Measurements from ENCODE around the gene OTOGL.
A peak's percentile ranks its signal among the peaks of the same experiment; 100 is the strongest.

OTOGL gene

DNA sequence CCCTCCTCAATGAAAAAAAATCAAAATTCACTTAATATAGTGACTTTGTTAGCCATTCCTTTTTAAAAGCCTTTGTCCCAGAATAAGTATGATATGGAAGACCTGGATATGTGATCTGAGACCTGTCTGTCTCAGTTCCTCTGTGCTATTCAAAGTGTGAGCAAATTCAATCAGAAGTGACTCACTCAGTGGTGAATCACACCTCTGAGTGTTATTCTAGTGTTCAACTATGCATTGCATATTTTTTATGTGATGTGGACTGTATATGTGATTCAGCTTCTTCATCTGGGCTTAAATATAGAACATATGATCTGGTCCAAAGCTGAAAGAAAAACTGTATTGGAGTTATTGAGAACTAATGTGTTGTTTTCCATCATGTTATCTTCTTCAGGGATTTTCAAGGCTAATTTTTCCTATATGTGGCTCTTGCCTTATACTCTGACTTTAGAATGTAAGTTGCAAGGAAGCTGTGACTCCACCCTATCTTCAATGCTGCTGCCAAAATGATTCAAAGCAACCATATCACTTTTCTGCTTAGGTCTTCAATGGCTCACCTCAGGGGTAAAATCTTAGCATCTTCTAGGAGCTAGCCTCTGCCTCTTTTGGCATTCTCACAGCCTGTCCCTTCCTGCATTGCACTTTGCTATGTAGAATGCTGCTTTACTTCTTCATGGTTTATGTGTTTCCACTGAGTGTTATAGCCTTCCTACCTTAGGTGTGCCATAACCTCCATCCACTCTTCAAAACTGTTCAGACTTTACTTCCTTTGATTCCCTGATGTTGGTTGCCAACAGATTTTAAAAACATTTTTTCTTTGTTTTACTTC lies 169.8 kb downstream of the OTOGL start:
- H3K4me2 ChIP-seq (ENCODE audit: low read length) = no peak overlapping the region
- H3K36me3 ChIP-seq (ENCODE audit: control insufficient read depth, low read length) = no peaks in the 10 kb centered on the region
- no peaks in the 10 kb centered on the region for H3K9me3 ChIP-seq (ENCODE audit: control insufficient read depth, insufficient read depth, low read length)
- H3K4me3 ChIP-seq (ENCODE audit: low read length) = no peak overlapping the region
- peaks cover 3% of the 10 kb centered on the region; the same call in 1 of the 2 replicates for H3K27me3 ChIP-seq (ENCODE audit: control insufficient read depth, low read length)
- H3K27ac ChIP-seq (ENCODE audit: low read depth, low read length) = no peak overlapping the region
- H4K20me1 ChIP-seq (ENCODE audit: control insufficient read depth, insufficient read depth, low read depth, low read length) = no peaks in the 10 kb centered on the region
- no peaks in the 10 kb centered on the region for H3K9me2 ChIP-seq (replicated peaks; ENCODE audit: control insufficient read depth, low read length)
- no peaks in the 10 kb centered on the region for H3F3A ChIP-seq (ENCODE audit: control insufficient read depth, insufficient read depth)
- no peak for TF ChIP-seq EZH2phosphoT487 (IDR thresholded peaks at IDR 0.05; ENCODE audit: borderline replicate concordance, low read length)
- TF ChIP-seq, protein P1, sequence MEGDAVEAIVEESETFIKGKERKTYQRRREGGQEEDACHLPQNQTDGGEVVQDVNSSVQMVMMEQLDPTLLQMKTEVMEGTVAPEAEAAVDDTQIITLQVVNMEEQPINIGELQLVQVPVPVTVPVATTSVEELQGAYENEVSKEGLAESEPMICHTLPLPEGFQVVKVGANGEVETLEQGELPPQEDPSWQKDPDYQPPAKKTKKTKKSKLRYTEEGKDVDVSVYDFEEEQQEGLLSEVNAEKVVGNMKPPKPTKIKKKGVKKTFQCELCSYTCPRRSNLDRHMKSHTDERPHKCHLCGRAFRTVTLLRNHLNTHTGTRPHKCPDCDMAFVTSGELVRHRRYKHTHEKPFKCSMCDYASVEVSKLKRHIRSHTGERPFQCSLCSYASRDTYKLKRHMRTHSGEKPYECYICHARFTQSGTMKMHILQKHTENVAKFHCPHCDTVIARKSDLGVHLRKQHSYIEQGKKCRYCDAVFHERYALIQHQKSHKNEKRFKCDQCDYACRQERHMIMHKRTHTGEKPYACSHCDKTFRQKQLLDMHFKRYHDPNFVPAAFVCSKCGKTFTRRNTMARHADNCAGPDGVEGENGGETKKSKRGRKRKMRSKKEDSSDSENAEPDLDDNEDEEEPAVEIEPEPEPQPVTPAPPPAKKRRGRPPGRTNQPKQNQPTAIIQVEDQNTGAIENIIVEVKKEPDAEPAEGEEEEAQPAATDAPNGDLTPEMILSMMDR (IDR thresholded peaks at IDR 0.05; ENCODE audit: low read depth, low read length, poor library complexity, severe bottlenecking) = no peak
- H3K79me2 ChIP-seq (ENCODE audit: control insufficient read depth, low read length) = no peaks in the 10 kb centered on the region
- H3K4me1 ChIP-seq (ENCODE audit: control insufficient read depth, low read length) = no peaks in the 10 kb centered on the region

DNA sequence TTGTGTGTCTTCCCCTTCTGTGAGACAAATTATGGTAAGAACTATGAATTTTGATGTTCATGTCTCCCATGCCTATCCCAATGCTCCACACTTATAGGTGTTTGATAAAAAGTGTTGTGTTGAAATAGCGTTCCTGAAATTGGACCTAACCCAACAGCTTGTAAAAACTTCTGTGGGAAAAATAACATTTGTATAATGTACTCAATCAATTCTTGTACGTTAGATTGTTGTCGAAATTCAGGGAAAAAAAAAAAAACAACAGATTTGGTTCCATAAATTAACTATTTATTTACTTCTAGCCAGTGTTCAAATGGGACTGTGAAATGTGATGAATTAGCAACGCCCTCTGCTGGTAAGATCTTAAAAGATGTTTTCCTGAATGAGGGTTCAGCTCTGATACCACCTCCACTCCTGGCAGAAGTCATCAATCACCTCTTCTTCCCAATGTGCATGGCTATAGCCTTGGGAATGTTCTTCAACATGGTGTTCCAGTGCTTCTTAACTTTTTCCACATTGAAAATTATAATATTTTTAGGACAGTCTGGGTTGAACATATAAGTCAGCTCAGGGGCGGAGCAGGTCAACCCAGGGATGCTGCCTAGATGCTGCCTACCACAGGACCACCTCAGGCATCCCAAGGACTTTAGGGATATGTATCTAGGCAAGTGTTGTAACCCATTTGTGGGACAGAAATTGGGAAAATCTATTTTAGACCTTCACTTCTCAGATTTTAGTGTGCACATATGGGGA lies 170.6 kb downstream of the OTOGL start:
- no peaks in the 10 kb centered on the region for H3K9me2 ChIP-seq (replicated peaks; ENCODE audit: control insufficient read depth, low read length)
- TF ChIP-seq, protein P1 (IDR thresholded peaks at IDR 0.05; ENCODE audit: low read depth, low read length, poor library complexity, severe bottlenecking) = peak; percentile 79
- no peak for TF ChIP-seq EZH2phosphoT487 (IDR thresholded peaks at IDR 0.05; ENCODE audit: borderline replicate concordance, low read length)
- H3K27me3 ChIP-seq (ENCODE audit: control insufficient read depth, low read length) = peaks cover 3% of the 10 kb centered on the region; the same call in 1 of the 2 replicates
- H3K36me3 ChIP-seq (ENCODE audit: control insufficient read depth, low read length) = no peaks in the 10 kb centered on the region
- H3K79me2 ChIP-seq (ENCODE audit: control insufficient read depth, low read length) = no peaks in the 10 kb centered on the region
- no peaks in the 10 kb centered on the region for H3F3A ChIP-seq (ENCODE audit: control insufficient read depth, insufficient read depth)
- no peaks in the 10 kb centered on the region for H3K4me1 ChIP-seq (ENCODE audit: control insufficient read depth, low read length)
- H4K20me1 ChIP-seq (ENCODE audit: control insufficient read depth, insufficient read depth, low read depth, low read length) = no peaks in the 10 kb centered on the region
- H3K4me3 ChIP-seq (ENCODE audit: low read length) = no peak overlapping the region
- no peak overlapping the region for H3K27ac ChIP-seq (ENCODE audit: low read depth, low read length)
- H3K9me3 ChIP-seq (ENCODE audit: control insufficient read depth, insufficient read depth, low read length) = no peaks in the 10 kb centered on the region
- H3K4me2 ChIP-seq (ENCODE audit: low read length) = no peak overlapping the region

DNA sequence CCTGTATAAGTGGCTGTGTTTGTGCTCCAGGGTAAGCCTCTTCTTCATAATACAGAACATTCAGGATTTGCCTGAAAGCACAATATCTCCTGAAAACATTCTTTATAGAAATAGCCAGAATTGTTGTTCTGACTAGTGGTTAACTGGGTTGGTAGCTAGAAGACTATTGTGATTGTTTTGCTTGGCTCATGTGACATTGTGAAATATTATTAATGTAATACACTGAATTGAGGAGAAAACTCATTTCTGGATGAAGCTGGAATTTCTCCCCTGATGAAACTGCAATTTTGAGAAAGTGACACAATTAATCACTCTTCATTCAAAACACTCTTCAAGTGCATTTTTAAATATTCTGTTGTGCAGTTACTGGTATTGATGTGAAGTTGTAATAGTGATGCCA lies 172.4 kb downstream of the OTOGL start:
- Histone ChIP-seq H4K20me1 (ENCODE audit: control insufficient read depth, insufficient read depth, low read depth, low read length) (no peaks in the 10 kb centered on the region), H3K36me3 (ENCODE audit: control insufficient read depth, low read length) (no peaks in the 10 kb centered on the region), H3K9me2 (replicated peaks; ENCODE audit: control insufficient read depth, low read length) (no peaks in the 10 kb centered on the region), H3K4me1 (ENCODE audit: control insufficient read depth, low read length) (no peaks in the 10 kb centered on the region), H3K9me3 (ENCODE audit: control insufficient read depth, insufficient read depth, low read length) (no peaks in the 10 kb centered on the region), H3K27ac (ENCODE audit: low read depth, low read length) (no peak overlapping the region), H3K79me2 (ENCODE audit: control insufficient read depth, low read length) (no peaks in the 10 kb centered on the region), H3K27me3 (ENCODE audit: control insufficient read depth, low read length) (no peaks in the 10 kb centered on the region), H3K4me3 (ENCODE audit: low read length) (no peak overlapping the region), H3K4me2 (ENCODE audit: low read length) (no peak overlapping the region), H3F3A (ENCODE audit: control insufficient read depth, insufficient read depth) (no peaks in the 10 kb centered on the region)
- no peak for TF ChIP-seq EZH2phosphoT487 (IDR thresholded peaks at IDR 0.05; ENCODE audit: borderline replicate concordance, low read length)
- TF ChIP-seq, protein P1 (IDR thresholded peaks at IDR 0.05; ENCODE audit: low read depth, low read length, poor library complexity, severe bottlenecking) = no peak
